SIG-M5 (cell line): ENCODE measurements around the gene NLGN1.

Experiments
- DNase-seq: peaks from one replicate; lab custom pipeline; 2025; lab: John Stamatoyannopoulos, UW

Gene NLGN1

GRCh38 chr3:173709026-173709425 is 311.5 kb downstream of the NLGN1 start:
- DNase-seq, result no peak

GRCh38 chr3:173711619-173712018 is 314.1 kb downstream of the NLGN1 start:
- DNase-seq, result no peak

DNA sequence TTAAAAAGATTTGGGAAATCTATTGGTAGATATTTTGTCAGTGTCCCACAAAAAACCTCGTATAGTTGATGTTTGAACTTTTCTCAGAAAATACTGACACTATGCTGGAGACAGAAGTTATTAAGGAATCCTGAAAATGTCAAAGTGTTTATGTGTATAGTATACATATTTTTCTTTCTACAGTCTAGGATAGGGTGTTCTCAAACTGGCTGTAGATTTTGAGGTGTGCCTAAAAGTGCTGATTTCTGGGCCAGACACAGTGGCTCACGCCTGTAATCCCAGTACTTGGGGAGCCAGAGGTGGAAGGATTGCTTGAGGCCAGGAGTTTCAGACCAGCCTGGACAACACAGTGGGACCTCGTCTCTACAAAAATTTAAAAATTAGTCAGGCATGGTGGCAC is 322.0 kb downstream of the NLGN1 start:
- DNase-seq, result no peak

DNA sequence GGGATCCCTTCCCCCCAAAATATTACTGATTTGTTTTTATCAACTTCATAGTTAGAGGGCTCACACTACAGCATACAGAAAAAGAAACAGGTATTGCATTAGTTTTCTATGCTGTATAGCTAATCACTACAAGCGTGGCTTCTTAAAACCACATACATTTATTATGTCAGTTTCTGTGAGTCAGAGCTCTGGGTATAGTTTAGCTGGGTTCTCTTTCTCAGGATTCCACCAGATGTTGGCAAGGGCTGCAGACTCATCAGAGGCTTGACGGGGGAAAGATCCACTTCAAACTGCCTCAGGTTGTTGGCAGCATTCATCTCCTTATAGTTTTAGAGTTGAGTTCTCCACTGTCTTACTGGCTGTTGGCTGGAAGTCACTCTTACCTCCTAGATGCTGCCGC is 328.0 kb downstream of the NLGN1 start:
- DNase-seq, result no peak

GRCh38 chr3:173730391-173730790 is 332.8 kb downstream of the NLGN1 start:
- no peak for DNase-seq

DNA sequence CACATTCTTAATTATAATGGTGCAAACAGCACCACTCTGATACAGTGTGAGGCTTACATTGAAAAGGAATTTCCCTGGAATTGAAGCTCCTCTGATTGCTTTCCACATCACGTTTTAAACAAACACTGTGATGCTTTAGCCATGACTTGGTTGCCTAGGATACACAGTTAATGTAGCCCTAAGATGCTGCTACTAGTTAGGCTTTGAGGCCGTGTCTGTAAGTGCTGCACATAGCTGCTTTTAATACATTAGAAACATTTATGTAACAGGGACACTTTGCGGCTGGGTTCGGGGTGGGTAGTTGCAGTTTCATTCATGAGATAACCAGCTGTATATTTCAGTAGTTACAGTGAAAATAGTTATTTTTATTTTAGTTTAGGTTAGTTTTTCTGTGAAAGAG is 334.7 kb downstream of the NLGN1 start:
- DNase-seq, result no peak

DNA sequence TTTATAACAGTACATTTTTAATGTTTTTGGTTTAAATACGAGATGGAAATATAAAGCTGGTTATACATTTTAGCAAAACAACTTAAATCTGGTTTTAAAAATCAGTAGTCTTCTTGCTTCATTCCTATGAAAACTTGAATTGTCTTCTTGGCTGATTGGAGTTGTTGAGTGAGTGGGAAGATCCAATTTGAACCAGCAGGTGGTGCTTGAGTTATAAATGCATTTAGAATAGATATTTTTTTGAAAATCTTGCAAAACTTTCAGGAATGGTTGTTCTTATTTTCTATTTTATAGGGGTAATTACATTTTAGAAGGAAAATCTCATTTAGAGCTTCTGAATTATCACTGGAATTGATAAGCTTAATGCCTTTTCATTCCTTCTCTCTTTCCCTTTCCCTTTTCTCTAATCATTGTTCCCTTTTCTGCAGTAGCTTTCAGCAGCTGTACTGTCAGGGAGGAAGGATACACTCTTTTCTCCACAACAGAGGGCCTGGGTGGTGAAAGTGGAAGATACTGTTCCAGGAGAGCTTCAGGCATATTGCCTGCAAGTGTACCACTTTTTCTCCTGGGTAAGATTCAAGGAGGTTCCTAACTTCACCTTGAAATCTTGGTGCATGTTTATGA is 335.6 kb downstream of the NLGN1 start:
- no peak for DNase-seq

DNA sequence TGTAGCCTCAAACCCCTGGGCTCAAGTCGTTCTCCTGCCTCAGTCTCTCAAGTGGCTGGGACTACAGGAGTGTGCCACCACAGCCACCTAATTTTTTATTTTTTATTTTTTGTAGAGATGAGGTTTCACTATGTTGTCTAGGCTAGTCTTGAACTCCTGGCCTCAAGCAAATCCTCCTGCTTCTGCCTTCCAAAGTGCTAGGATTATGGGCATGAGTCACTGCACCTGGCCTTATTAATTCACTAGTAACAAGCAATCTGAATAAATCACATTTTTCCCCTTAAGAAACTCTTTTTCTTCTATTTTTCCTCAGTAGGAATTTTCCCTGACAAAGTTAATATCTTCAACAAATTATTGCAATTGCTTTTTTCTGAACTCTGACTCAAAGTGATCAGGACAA is 336.9 kb downstream of the NLGN1 start:
- DNase-seq, result no peak

- DNase-seq, result no peak
These were observed 337.4 kb downstream of the NLGN1 start for GRCh38 chr3:173734895-173735294.

DNA sequence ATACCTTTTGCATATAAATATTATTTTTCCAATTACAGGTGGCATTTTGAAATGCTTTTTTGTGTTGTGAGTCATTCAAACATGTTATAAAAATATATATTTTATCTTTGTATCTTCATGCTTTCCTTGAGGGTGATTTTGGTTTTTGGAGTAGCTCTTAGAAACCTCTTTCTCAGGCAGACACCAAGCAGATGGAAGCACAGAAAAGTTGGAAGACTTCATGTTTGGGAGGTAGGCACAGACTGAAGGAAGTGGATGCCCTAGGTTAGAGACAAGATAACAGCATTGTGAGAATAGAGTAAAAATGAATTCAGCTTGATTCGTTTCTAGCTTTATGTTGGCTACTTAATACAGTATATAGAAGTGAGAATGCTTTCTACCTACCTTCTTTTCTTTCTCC is 338.3 kb downstream of the NLGN1 start:
- no peak for DNase-seq

- no peak for DNase-seq
These were observed 339.7 kb downstream of the NLGN1 start for GRCh38 chr3:173737167-173737808.

GRCh38 chr3:173739726-173740125 is 342.2 kb downstream of the NLGN1 start:
- DNase-seq, result no peak

GRCh38 chr3:173742491-173742890 is 344.9 kb downstream of the NLGN1 start:
- no peak for DNase-seq

DNA sequence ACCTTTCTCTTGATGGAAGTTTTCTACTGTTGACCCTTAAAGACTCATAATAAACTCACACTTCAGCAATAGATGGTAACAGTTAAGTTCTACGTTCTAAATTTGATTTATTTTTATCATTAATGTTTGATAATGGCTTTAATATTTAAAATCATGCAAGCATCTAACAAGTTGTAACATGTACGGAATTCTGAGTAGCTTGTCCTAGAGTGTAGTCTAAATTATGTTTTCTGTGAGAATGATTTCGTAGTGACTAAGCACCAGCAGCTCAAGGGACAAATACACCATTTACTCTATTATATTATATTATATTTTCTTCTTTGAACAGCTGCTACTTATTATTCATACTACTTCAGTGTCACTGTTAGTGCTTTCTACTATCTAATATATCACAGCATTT is 345.6 kb downstream of the NLGN1 start:
- DNase-seq, result no peak

DNA sequence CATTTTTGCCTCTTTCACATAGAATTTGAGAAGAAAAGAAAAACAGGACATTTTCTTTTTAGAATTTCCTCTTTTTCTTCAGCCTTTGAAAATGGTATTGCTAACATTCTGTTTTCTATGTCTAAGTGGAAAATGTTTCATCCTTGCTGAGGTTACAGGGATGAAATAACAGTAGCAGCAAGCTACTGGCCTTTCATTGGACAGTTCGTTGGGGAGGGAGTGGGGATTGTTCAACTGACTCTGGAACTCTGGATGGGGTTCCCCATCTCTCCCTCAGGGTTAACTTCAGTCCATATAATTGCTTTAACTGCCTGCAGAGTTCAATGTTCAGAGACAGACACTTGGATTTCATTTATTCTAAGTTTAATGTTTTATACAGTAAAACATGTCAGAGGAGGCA is 346.0 kb downstream of the NLGN1 start:
- DNase-seq, result no peak

DNA sequence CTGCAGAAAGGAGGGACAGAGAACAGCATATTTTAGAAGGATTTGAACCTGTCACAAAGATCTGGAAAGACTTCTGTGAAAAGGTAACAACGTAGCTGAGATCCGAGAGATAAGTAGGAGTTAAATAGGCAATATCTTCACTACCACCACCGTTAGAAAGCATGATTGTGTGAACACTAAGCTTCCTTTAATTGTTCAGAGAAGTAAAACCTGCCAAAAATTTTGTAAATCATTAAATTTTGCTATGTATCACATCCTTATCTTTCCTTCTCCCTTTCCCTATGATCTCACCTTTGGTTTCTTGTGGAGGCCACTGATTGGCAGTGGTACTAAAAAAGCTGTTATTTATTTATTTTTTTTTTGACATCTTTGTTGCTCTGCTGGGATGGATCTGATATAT is 346.9 kb downstream of the NLGN1 start:
- DNase-seq, result no peak

DNA sequence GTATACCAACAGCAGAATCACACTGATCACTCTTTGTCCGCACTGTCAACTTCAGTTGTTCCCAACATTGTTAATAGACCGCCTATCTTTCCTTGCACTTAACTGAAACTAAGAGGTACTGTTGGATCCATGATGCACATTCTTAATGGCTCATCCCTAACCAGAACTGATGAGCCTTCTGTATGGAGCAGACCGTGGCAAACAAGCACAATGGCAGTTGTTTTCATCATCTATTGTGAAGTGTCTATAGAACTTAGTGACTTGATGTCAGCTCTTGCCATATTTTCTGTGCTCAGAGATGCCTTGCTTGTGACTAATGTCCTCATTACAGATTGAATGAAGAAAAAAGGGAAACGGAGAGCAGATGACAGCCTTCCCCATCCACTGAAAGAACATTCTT is 347.4 kb downstream of the NLGN1 start:
- no peak for DNase-seq

DNA sequence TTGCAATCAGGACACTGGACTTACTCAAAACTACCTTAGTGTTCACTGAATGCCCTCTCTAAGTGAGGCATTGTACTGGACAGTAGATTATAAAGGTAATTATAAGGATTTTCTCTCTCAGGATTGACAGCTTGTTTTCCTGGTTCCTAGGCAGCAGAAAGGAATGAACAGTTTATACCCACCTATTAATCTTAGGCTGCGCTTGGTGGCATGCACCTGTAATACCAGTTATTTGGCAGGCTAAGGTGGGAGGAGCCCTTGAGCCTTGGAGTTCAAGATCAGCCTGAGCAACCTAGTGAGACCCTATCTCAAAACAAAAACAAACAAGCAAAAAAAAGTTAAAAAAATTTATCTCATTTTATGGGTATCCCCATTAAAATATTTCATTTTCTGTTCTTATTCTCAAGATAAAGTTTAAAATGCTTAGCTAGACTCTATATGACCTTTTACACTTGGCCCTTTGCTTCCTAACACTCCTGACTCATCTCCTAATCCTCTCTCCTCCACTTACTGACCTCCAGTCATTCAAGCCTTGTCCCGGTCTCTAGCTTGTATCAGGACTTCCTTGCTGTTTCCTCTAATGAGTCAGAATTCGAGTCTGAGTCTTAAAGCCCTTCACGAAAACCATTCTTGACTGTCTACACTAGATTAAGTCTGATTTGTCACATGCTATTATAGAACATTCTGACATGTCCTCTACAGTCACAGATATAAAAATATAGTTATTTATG is 348.6 kb downstream of the NLGN1 start:
- no peak for DNase-seq

GRCh38 chr3:173747427-173747826 is 349.9 kb downstream of the NLGN1 start:
- DNase-seq, result no peak

DNA sequence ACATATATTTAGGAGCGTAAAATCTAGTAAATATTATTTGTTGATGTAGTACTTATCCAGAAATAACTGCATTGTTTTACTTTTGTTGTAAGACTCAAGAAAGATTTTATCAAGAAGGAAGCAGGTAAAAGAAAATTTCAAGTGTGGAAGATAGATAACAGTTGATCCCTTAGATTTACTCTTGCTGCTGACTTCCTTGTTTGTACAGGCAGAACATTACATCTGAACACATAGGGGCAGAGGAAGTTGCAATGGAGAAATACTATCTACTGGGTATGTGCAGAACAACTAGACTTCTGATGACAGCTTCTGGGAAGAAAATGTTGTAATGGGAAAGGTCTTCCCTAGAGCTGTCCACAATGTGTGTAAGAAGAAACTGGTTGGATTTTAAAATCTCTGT is 350.6 kb downstream of the NLGN1 start:
- no peak for DNase-seq

GRCh38 chr3:173750095-173750494 is 352.6 kb downstream of the NLGN1 start:
- no peak for DNase-seq

GRCh38 chr3:173750591-173750990 is 353.0 kb downstream of the NLGN1 start:
- no peak for DNase-seq

GRCh38 chr3:173753593-173753992 is 356.0 kb downstream of the NLGN1 start:
- no peak for DNase-seq

DNA sequence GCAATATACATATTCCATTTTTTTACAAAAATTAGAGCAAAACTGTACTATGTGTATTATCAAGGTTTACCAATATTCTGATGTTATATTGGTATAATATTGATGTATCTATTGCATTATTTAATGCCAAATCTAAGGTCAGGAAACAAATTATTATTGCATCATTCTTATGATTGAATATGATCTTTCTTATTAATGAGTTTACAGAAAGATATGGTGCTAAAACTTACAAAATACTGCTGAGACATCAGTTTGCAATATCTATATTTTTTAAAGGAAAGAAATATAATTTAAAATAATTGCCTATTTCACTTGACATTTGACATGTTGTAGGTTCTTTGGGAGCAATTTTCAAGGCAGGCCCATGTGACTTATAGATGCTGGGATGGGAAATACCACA is 357.6 kb downstream of the NLGN1 start:
- DNase-seq, result no peak
